Measurements from ENCODE around the gene MPG.

MPG gene

DNA sequence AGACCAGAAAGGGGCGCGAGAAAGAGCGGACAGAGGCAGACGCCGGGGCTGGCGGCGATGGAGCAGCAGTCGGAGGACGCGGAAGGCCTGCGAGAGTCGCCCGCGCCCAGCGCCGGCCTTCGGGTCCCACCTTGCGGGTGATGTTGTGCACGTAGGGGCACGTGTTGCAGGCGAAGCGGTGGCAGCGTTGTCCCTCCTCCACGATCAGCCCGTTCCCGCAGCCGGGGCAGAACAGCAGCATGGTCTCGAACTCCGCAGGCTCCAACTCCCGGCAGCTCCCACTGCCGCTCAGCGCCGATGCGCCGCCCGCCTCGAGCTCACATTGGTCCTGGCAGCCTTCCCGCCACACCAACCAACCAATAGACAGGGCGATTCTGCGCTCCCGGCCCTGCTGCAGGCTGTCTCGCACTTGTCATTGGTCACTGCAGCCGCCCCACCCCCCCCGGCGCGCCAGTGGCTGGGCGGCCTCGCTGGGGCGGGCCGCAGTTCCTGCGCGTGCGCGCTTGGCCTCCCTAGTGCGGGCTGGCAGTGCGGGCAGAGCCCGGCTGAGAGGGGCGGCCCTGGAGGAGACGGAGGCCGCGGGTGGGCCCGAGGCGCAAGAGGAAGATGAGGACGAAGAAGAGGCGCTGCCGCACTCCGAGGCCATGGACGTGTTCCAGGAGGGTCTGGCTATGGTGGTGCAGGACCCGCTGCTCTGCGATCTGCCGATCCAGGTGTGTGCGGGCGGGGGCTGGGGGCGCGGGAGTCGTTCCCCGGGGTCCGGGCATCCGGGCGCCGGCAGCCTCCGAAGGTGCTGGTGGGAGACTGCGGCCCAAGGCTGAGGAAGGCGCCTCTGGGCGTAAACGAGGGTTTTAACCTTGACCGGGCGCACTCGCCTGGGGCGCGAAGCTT, 24.4 kb upstream of the MPG start, which contains the start of the genes POLR3K and SNRNP25:
Gene POLR3K (minus strand): TSS at position 263 of the 891 bp plus-strand sequence. CDS start 22 bp downstream, at position 241.
Gene SNRNP25 (plus strand): TSS at position 483 of the 891 bp plus-strand sequence. CDS start 189 bp downstream, at position 672.
- peak; percentile 100 for DNase-seq

DNA sequence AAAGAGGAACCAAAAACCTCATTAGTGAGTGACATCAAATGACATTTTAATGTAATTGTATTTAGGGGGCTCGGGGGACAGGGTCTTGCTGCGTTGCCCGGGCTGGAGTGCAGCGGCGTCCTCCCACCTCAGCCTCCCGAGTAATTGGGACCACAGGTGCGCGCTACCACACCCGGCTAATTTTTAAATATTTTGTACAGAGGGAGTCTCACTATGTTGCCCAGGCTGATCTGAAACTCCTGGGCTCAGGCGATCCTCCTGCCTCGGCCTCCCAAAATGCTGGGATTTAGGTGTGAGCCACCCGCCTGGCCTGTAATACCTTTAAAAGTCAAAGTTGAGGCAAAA, 23.8 kb upstream of the MPG start:
- no peak for DNase-seq

DNA sequence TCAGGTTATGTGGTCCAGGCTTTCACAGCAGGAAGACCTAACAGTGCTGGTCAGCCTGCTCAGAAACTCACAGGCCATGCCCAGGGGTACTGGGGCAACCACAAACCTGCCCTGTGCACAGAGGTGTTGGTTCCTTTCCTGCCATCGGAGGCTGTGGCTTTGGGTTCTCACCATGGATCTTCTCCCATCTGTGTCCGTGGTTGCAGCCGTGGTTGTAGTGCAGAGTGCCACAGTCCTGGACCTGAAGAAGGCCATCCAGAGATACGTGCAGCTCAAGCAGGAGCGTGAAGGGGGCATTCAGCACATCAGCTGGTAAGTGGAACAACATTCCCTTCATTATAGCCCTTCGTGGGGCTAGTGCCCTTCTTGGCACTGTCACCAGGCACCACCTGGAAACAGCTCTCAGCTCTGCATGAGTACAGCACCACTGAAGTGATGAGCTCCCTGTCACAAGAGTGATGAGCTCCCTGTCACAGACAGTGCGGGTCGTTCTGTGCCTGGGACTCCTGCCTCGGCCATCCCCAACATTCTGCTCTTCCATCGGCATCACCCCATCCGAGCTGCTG, 22.4 kb upstream of the MPG start:
- no peak for DNase-seq

DNA sequence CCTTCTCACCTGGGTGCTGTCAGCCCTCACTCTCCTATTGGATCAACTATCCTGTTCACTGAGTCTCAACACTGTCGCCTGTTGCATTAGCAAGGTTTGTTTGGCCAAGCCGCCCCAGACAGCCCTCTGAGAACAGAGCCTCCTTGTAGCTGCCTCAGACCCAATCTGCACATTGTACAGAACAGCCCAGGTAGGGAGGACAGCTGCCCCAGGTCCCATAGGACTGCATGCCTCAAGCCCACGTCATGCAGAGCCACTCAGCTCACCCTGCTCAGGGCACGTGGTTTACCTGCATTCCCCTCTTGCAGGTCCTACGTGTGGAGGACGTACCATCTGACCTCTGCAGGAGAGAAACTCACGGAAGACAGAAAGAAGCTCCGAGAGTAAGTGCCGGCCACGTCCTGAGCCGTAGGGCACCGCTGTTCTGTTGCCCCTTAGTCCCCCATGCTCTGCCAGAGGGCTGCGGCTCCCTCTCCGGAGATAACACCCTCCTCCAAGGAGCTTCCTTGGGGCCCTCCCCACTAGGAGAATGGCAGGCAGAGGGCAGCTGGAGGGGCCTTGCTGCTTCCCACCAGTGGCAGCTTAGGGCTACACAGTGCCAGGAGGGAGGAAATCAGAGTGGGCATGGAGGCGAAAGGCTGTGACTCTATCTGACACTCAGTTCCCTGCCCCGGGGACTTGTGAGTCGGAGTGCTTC, 21.6 kb upstream of the MPG start:
- no peak for DNase-seq

DNA sequence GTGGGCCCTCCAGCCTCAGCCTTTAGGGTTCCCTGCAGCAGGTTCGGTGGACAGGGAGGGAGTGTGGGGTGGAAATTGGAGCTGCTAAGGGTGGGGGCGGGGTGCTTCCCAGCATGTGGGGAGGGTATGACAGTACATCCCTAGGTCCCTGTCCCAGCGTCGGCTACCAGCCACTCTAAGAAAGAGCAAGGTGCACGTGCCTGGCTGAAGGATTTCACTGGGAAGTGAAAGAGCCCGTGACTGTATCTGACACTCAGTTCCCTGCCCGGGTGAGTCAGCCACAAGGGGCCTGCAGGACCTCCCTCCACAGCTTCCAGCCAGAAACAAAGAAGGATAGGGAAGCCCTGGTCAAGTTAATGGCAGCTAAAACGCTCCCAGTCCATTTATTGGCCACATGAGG, 20.3 kb upstream of the MPG start:
- DNase-seq, result no peak

DNA sequence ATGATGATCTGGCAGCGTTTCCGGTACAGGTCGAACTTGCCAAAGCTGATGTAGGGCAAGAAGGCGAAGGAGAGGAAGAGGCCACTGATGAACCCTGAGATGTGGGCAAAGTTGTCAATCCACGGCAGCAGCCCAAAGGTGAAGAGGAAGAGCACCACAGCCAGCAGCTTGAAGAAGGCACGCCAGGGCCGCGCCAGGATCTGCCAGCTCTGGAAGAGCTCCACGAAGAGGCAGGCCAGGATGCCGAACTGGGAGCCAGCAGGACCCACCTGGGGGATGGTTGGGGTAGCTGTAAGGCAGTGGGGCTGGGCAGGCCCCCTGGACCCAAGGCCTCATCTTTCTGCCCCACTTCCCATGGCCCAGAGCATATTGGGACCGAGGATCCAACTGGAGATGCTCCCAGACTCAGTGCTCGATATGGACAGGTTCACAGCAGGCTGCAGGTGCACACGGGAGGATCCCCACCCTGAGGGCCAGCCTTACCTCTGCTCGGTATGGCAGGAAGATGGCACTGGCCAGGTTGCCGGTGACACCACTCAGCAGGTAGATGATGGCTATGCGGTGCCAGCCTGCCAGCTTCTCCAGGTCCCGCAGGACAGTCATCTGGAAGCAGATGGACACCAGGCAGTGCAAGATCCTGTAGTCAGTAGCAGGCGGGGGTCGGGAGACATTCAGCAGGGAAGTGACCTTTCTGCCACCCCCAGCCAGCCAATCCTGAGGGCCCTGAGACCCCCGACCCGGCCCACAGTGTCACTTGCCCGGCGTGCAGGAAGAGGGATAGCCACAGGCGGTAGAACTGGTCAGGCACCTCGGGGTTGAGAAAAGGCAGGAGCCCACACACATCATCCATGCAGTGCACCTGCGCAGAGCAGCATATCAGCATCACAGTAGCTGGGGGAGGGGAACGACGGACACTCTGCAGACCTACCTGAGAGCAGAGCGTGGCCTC, 19.3 kb upstream of the MPG start:
- DNase-seq, result no peak

DNA sequence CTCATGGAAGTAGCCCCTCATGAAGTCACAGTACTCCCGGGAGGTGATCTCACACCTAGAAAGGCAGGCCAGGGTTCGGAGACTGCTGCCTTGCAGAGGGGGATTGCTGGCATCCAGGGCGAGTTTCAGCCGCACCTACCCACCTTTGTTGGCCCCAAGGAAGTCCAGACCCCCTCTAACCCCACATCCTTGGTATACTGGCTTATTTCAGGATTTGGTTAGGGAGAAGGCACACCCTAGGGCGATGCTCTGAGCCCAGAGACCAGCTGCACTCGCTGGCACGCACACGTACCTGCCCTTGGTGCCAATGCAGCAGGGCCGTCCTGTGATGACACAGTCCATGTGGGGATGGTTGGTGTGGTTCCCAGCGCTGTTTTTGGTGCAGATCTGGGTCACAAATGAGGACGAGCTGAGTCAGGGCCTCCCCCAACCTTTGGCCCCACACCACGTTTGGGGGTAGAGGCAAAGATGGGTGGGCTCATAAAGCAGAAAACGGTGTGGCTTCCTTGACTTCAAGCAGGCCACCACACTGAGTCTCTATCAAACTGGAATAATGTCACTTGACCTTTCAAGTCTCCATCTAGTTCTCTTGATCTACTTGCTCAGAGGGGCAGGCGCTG, 18.5 kb upstream of the MPG start:
- DNase-seq, result no peak

DNA sequence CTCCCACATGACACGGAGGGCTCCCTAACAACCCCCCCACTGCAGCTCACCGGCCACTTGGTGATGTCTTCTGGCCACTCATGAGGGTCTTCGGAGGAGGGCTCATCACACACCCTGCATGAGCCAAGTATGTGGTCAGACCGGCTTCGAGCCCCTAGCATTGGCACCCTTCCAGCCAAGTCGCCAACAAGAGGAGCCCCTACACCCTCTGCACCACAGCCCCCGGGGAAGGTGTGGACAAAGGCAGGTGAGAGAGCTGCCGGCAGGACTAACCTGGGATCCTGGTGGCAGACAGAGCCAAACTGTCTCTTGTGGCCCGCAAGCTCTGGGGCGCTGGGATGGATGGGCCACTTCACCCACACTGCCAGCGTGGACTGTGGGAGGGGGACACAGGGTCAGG, 17.9 kb upstream of the MPG start:
- DNase-seq, result no peak

DNA sequence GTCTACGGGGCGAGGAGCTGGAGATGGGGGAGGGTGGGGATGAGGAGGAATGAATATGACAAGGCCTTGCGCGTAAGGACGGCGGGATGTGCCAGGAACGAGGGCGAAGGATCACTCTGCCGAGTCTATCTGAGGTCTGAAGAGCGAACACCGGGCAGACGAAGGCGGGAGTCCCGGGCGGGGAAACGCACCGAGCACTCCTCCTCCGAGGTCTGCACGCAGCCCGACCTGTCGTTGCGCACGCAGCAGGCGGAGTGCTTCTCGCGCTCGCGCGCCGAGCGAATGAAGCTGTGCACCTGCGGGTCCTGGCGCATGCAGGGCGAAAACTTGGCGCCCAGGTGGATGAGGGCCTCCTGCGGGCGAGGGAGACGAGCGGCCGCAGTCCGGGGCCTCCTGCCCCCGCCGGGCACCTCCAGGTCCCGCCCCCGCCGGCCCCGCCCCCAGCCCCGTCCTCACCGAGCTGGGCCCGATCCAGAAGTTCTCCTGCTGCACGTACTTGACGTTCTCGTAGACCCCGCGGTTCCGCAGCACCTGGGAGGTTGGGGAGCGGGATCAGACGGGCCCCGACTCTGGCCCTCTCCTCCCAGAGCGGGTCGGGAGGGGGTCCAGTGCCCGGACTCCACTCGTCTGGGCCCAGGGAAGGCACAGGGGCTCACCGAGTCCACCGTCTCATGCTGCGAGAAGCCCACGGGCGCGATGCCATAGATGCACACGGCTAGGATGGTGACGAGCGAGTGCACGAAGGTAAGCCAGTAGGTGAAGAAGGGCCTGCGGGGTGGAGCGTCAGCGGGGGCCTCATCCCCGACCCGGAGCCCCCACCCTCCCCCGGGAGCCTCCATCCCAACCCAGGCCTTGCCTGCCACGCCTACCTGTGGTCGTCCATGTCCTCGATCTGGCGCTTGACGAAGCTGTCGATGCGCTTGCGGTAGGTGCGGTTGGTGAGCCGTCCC, 16.8 kb upstream of the MPG start:
- no peak for DNase-seq

DNA sequence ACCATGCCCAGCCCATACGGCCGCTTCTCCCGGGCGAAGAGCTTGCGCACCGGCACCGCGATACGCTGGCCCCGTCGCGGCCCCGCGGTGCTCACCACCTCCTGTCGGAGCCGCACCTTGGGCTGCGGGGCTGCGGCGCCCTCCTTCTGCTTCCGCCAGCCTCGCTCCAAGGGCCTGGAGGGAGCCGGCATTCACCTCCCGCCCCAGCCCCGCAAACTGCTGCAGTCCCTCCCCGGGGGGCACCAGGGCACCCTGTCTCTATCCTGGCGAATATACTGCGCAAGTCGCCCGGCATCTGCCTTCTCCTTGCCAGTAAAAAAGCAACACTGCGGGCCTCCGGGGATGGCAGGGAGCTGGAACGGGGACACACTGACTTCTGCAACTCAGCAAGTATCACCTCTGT, 16.1 kb upstream of the MPG start:
- DNase-seq, result no peak

DNA sequence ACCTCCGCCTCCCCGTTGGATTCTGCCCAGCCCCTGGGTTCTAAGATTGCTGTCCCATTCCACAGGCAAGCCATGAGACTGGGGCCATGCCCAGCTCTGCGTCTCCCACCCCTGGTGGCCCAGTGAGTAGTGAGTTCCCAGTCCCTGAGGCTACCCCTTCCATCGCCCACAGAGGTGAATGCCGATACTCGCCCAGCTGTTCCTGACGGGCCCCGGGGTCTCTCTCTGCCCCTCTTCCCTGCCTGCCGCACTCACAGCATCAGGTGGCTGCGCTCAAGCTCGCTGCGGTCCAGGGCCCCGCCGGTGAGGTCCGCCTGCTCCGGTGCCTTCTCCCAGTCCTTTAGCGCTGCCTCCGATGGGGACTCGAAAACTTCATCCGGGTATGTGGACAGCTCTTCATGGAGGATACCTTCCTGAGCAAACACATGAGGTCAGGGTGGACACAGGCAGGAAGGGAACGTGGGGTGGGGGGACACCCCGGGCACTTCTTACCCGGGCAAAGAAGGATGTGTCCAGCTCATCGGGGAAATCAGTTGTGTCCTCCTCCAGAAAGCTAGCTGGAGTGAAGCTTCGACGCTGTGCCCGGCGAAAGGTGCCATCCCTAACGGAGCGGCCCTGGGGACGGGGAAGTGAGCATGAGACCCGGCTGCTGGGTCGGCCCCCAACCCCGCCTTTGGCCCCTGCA, 15.6 kb upstream of the MPG start:
- DNase-seq, result no peak

DNA sequence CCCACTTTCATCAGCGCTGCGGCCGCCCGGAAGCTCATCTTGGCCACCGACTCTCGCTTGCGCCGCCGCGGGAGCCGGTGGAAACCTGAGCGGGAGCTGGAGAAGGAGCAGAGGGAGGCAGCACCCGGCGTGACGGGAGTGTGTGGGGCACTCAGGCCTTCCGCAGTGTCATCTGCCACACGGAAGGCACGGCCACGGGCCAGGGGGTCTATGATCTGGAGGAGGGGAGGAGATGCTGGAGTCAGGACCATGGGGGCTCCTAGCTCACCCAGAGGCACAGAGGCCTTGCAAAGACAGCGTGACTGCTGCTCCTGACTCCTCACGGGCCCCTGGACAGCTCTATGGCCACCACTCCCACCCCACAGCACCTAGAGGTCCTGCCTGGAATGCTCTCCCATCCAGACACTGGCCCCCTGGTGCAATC, 15.0 kb upstream of the MPG start:
- DNase-seq, result no peak

DNA sequence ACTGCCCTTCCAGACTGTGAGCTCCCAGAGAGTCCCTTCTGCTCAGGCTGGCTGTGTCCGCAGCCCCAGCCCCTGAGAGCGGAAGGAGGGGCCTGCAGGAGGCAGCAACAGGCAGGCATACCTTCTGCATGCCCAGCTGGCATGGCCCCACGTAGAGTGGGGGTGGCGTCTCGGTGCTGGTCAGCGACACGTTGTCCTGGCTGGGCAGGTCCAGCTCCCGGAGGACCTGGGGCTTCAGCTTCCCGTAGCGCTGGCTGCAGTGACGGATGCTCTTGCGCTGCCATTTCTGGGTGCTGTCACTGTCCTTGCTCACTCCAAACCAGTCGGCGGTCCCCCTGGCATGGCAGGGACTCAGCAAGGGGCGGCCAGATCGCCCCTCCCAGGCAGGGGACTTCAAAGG, 14.6 kb upstream of the MPG start:
- no peak for DNase-seq

DNA sequence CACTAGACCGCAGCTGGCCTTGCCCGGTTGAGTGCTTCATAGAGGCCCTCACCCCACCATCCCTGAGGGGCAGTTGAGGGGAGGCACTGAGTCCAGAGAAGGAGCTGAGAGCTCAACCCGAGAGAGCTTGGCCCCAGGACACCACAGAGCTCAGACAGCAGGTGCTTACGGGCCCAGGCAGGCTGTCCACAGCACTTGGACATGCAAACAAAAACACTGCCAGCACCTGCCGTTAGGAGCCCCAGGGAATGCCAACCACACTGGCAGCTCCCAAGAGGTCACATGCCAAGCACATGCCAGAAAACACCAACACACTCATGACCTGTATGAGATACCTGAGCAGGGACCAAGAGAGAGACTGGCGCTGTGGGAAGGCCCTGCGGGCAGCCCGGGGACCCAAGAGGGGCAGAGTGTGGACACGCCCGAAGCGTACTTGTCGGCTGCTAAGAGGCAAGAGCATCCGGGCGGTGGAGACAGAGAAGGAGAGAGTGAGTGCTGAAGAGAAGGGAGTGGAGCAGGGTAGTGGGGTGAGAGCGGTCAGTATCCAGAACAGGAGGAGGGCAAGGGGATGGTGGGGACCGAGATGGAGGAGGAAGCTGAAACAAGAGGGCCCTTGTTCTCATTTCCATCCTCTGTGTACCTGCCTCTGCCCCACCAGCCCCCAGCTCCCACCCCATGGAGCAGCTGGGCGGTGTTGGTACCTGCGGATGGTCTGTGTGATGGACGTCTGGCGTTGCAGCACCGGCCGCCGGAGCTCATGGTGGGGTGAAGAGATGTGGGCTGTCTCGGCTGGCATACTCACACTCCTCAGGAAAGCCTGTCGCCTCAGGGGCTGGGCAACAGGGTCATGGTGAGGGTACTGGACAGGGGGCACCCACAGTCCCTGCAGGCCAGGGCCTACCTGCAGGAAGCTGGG, 13.8 kb upstream of the MPG start:
- no peak for DNase-seq

DNA sequence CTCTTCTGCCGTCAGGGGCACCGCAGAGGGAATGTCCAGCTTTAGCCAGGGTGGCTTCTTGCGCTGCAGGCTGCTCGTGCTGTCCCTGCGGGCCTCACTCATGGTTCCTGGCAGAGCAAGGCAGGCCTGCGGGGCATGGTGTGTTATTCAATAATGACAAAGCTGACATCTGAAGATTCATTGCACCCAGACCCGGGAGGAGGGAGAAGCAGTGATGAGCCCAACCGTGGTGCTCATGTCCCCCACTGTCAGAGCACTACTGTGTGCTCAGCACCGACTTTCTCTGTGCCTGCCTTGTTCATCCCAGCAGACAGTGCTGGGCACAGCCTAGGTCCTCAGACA, 13.1 kb upstream of the MPG start:
- DNase-seq, result no peak

DNA sequence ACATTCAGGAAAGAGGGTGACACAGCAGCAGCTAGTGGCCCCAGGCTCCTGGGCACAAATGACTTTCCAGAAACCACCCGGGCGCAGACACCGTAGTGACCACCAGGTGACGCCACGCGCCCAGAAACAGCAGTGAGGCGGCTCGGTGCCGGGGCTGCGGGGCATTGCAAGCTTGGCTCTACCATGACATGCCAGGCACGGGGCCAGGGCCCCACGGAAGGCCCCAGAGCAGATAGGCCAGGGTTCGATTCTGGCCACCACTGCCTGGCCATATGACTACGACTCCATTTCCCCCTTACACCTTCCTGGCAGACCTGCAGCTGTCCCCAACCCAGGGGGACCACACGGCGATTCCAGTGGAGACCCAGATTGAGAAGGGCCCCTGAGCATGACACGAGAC, 12.3 kb upstream of the MPG start:
- DNase-seq, result peak; percentile 86

DNA sequence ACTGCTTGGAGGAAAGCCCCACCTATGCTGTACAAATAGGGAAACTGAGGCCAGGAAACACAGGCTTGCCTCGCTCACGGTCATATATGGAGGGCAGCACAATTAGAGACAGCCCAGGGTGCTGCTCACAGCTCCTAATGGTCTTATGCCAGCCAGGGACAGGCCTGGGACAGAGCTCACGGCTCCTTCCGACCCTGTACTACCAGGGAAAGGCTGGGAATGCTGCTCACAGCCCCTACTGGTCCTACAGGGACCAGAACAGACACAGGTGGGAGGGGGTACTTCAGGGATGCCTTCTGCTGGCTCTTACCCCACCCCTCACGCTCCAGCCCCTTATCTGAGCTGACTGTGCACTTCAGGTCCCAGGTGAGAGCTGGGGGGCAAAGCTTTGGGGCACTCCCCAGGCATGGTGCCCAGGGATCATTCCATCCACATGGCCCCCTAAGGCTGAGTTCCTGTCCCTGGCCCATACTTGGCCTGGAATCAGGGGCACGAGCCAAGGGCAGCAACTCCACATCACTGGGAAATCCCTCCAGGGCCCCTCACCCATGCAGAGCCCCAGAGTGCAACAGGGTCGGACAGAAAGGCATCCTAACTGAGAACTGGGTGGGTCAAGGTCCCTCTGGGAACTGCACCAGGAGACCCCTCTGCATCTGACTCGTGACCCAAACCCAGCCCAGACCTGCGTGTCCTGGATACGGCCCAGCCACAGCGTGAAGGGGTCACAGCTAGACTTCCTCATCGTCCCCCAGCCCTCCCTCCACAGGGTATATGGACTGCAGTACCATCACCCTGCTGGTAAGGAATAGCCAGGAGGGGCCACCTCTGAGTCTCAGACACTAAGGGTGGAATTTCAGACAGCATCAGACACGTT, 11.5 kb upstream of the MPG start:
- DNase-seq, result no peak

DNA sequence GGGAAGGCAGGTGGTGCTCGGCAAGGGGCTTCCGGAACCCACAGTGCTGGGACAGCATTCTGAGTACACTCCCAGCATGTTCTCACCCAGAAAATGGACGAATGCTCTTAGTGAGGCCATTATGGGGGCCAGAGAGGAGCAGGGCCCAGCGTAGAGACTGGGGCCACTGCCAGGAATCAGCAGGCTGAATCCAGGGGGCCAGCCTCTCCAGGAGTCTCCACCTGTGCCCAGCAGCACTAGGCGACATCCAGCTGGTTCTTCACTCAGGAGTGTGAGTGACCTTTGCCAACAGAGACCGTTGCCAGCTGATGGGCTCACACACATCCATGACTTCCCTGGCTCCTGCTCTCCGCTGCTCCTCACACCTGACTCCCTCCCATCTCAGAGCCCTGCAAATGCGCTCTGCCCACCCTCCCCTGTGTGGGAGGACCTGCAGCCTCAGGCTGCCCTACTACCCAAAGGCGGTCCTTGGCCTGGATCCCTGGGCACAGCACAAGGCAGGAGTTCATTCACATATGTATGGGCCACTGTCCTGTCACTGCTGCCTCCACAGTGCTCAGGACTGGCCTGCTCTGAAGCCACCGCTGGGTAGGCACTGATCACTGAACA, 10.7 kb upstream of the MPG start:
- peak; percentile 65 for DNase-seq
